ENCODE results near the gene SLC22A23. TPM values are rescaled to one million over a fixed set of nuclear protein-coding genes. Genes with fewer than 3 reads are reported as not detected.

SLC22A23 gene
- total and polyA plus RNA-seq, 5 donors from 2014 or later = 0.24 to 6.3 (median 0.71) TPM

- Mint-ChIP-seq H3K4me3 (no peak overlapping the region), H3K27me3 (peaks cover 10% of the 10 kb centered on the region), H3K36me3 (peaks cover 6% of the 10 kb centered on the region), H3K4me1 (peaks cover 4 to 28% (median 8%) of the 10 kb centered on the region in 4 donors), H3K9me3 (no peaks in the 10 kb centered on the region), H3K27ac (no peak overlapping the region)
- Histone ChIP-seq H3K27me3 (ENCODE audit: control insufficient read depth, insufficient read depth, low read length) (no peaks in the 10 kb centered on the region), H3K9me3 (ENCODE audit: control insufficient read depth in 2 of 2, low read length in 2 of 2) (no peaks in the 10 kb centered on the region), H3K27ac (ENCODE audit: insufficient read depth, low read length, poor library complexity, severe bottlenecking) (no peak overlapping the region), H3K36me3 (ENCODE audit: control insufficient read depth, insufficient read depth, low read length) (no peaks in the 10 kb centered on the region), H3K4me1 (ENCODE audit: control insufficient read depth, insufficient read depth, low read length, poor library complexity, severe bottlenecking) (no peaks in the 10 kb centered on the region), H3K4me3 (ENCODE audit: low read depth, low read length) (no peak overlapping the region)
- ATAC-seq (ENCODE audit: low read depth in 2 of 2) = no peak
- DNase-seq = no peak
These were observed 133.1 kb downstream of the SLC22A23 start for GRCh38 chr6:3323696-3324261.

GRCh38 chr6:3323148-3323547, 133.7 kb downstream of the SLC22A23 start:
- DNase-seq = no peak
- H3K36me3 Mint-ChIP-seq = peaks cover 6% of the 10 kb centered on the region
- Histone ChIP-seq H3K4me1 (ENCODE audit: control insufficient read depth, insufficient read depth, low read length, poor library complexity, severe bottlenecking) (peaks cover 6% of the 10 kb centered on the region), H3K4me3 (ENCODE audit: low read depth, low read length) (no peak overlapping the region), H3K27me3 (ENCODE audit: control insufficient read depth, insufficient read depth, low read length) (no peaks in the 10 kb centered on the region), H3K9me3 (ENCODE audit: control insufficient read depth in 2 of 2, low read length in 2 of 2) (no peaks in the 10 kb centered on the region), H3K27ac (ENCODE audit: insufficient read depth, low read length, poor library complexity, severe bottlenecking) (no peak overlapping the region), H3K36me3 (ENCODE audit: control insufficient read depth, insufficient read depth, low read length) (no peaks in the 10 kb centered on the region)
- peaks cover 12% of the 10 kb centered on the region for H3K27me3 Mint-ChIP-seq
- no peak for ATAC-seq (ENCODE audit: low read depth in 2 of 2)
- H3K4me1 Mint-ChIP-seq = peaks cover 7 to 34% (median 14%) of the 10 kb centered on the region in 4 donors
- H3K9me3 Mint-ChIP-seq = no peaks in the 10 kb centered on the region
- H3K4me3 Mint-ChIP-seq = no peak overlapping the region
- H3K27ac Mint-ChIP-seq = no peak overlapping the region

- no peak overlapping the region for H3K4me3 Mint-ChIP-seq
- H3K27me3 ChIP-seq (ENCODE audit: control insufficient read depth, insufficient read depth, low read length) = no peaks in the 10 kb centered on the region
These were observed 134.4 kb downstream of the SLC22A23 start for GRCh38 chr6:3322366-3322890.

GRCh38 chr6:3321875-3322274, 135.0 kb downstream of the SLC22A23 start:
- Mint-ChIP-seq H3K9me3 (peaks cover 0 to 1% (median 0%) of the 10 kb centered on the region in 7 donors), H3K36me3 (peaks cover 16% of the 10 kb centered on the region), H3K4me1 (peaks cover 11 to 43% (median 24%) of the 10 kb centered on the region in 4 donors), H3K4me3 (peak overlapping the region in 1 of 4 donors; percentile 53), H3K27ac (no peak overlapping the region), H3K27me3 (peaks cover 12% of the 10 kb centered on the region)
- H3K9me3 ChIP-seq (ENCODE audit: control insufficient read depth in 2 of 2, low read length in 2 of 2) = no peaks in the 10 kb centered on the region
- DNase-seq = no peak
- no peak for ATAC-seq (ENCODE audit: low read depth in 2 of 2)
- H3K27ac ChIP-seq (ENCODE audit: insufficient read depth, low read length, poor library complexity, severe bottlenecking) = no peak overlapping the region
- H3K4me3 ChIP-seq (ENCODE audit: low read depth, low read length) = no peak overlapping the region
- H3K4me1 ChIP-seq (ENCODE audit: control insufficient read depth, insufficient read depth, low read length, poor library complexity, severe bottlenecking) = peaks cover 12% of the 10 kb centered on the region
- H3K36me3 ChIP-seq (ENCODE audit: control insufficient read depth, insufficient read depth, low read length) = no peaks in the 10 kb centered on the region
- H3K27me3 ChIP-seq (ENCODE audit: control insufficient read depth, insufficient read depth, low read length) = no peaks in the 10 kb centered on the region

More at GRCh38 chr6:3322366-3322890, 134.4 kb downstream of the SLC22A23 start:
- Histone ChIP-seq H3K27ac (ENCODE audit: insufficient read depth, low read length, poor library complexity, severe bottlenecking) (no peak overlapping the region), H3K36me3 (ENCODE audit: control insufficient read depth, insufficient read depth, low read length) (no peaks in the 10 kb centered on the region), H3K4me3 (ENCODE audit: low read depth, low read length) (no peak overlapping the region), H3K4me1 (ENCODE audit: control insufficient read depth, insufficient read depth, low read length, poor library complexity, severe bottlenecking) (peaks cover 12% of the 10 kb centered on the region), H3K9me3 (ENCODE audit: control insufficient read depth in 2 of 2, low read length in 2 of 2) (no peaks in the 10 kb centered on the region)
- ATAC-seq (ENCODE audit: low read depth in 2 of 2) = no peak
- peaks cover 10% of the 10 kb centered on the region for H3K36me3 Mint-ChIP-seq
- H3K9me3 Mint-ChIP-seq = no peaks in the 10 kb centered on the region
- no peak overlapping the region for H3K27ac Mint-ChIP-seq
- H3K27me3 Mint-ChIP-seq = peaks cover 12% of the 10 kb centered on the region
- peaks cover 11 to 41% (median 21%) of the 10 kb centered on the region in 4 donors for H3K4me1 Mint-ChIP-seq
- no peak for DNase-seq

- H3K27me3 ChIP-seq (ENCODE audit: control insufficient read depth, insufficient read depth, low read length) = no peaks in the 10 kb centered on the region
- H3K9me3 Mint-ChIP-seq = peaks cover 0 to 1% (median 0%) of the 10 kb centered on the region in 7 donors
- DNase-seq (no peak), ATAC-seq (ENCODE audit: low read depth in 2 of 2) (no peak)
- H3K27ac ChIP-seq (ENCODE audit: insufficient read depth, low read length, poor library complexity, severe bottlenecking) = no peak overlapping the region
- peaks cover 11 to 41% (median 24%) of the 10 kb centered on the region in 4 donors for H3K4me1 Mint-ChIP-seq
- no peaks in the 10 kb centered on the region for H3K36me3 ChIP-seq (ENCODE audit: control insufficient read depth, insufficient read depth, low read length)
- no peak overlapping the region for H3K27ac Mint-ChIP-seq
- H3K4me1 ChIP-seq (ENCODE audit: control insufficient read depth, insufficient read depth, low read length, poor library complexity, severe bottlenecking) = peaks cover 12% of the 10 kb centered on the region
- H3K4me3 ChIP-seq (ENCODE audit: low read depth, low read length) = no peak overlapping the region
- no peak overlapping the region for H3K4me3 Mint-ChIP-seq
- no peaks in the 10 kb centered on the region for H3K9me3 ChIP-seq (ENCODE audit: control insufficient read depth in 2 of 2, low read length in 2 of 2)
- peaks cover 12% of the 10 kb centered on the region for H3K27me3 Mint-ChIP-seq
- H3K36me3 Mint-ChIP-seq = peaks cover 16% of the 10 kb centered on the region
These were observed 135.8 kb downstream of the SLC22A23 start for GRCh38 chr6:3321042-3321441.

- Mint-ChIP-seq H3K4me3 (no peak overlapping the region), H3K27me3 (peaks cover 9% of the 10 kb centered on the region), H3K36me3 (peaks cover 16% of the 10 kb centered on the region), H3K4me1 (peaks cover 11 to 38% (median 24%) of the 10 kb centered on the region in 4 donors), H3K9me3 (peaks cover 0 to 1% (median 0%) of the 10 kb centered on the region in 7 donors), H3K27ac (no peak overlapping the region)
- H3K4me1 ChIP-seq (ENCODE audit: control insufficient read depth, insufficient read depth, low read length, poor library complexity, severe bottlenecking) = peaks cover 12% of the 10 kb centered on the region
- H3K27me3 ChIP-seq (ENCODE audit: control insufficient read depth, insufficient read depth, low read length) = no peaks in the 10 kb centered on the region
- H3K4me3 ChIP-seq (ENCODE audit: low read depth, low read length) = no peak overlapping the region
- no peak for ATAC-seq (ENCODE audit: low read depth in 2 of 2)
- no peak for DNase-seq
- no peaks in the 10 kb centered on the region for H3K9me3 ChIP-seq (ENCODE audit: control insufficient read depth in 2 of 2, low read length in 2 of 2)
- no peaks in the 10 kb centered on the region for H3K36me3 ChIP-seq (ENCODE audit: control insufficient read depth, insufficient read depth, low read length)
- H3K27ac ChIP-seq (ENCODE audit: insufficient read depth, low read length, poor library complexity, severe bottlenecking) = no peak overlapping the region
These were observed 136.5 kb downstream of the SLC22A23 start for GRCh38 chr6:3320238-3320811.

- H3K36me3 Mint-ChIP-seq = peaks cover 16% of the 10 kb centered on the region
- no peak for DNase-seq
- H3K27ac Mint-ChIP-seq = peak overlapping the region in 2 of 3 donors; percentile 5 to 60
- no peak overlapping the region for H3K27ac ChIP-seq (ENCODE audit: insufficient read depth, low read length, poor library complexity, severe bottlenecking)
- ATAC-seq (ENCODE audit: low read depth in 2 of 2) = no peak
- H3K4me1 ChIP-seq (ENCODE audit: control insufficient read depth, insufficient read depth, low read length, poor library complexity, severe bottlenecking) = peaks cover 12% of the 10 kb centered on the region
- no peaks in the 10 kb centered on the region for H3K9me3 ChIP-seq (ENCODE audit: control insufficient read depth in 2 of 2, low read length in 2 of 2)
- no peaks in the 10 kb centered on the region for H3K36me3 ChIP-seq (ENCODE audit: control insufficient read depth, insufficient read depth, low read length)
- peaks cover 11 to 34% (median 25%) of the 10 kb centered on the region in 4 donors for H3K4me1 Mint-ChIP-seq
- H3K27me3 ChIP-seq (ENCODE audit: control insufficient read depth, insufficient read depth, low read length) = peaks cover 3% of the 10 kb centered on the region
- peaks cover 8% of the 10 kb centered on the region for H3K27me3 Mint-ChIP-seq
- H3K9me3 Mint-ChIP-seq = peaks cover 0 to 2% (median 0%) of the 10 kb centered on the region in 7 donors
- no peak overlapping the region for H3K4me3 Mint-ChIP-seq
- H3K4me3 ChIP-seq (ENCODE audit: low read depth, low read length) = no peak overlapping the region
These were observed 137.1 kb downstream of the SLC22A23 start for GRCh38 chr6:3319610-3320200.
